Activated T-cell treated with anti-CD3 and anti-CD28 coated beads, Interleukin-2, amount 50 U/mL, for 72 hours (primary cell): Measurements from ENCODE around the gene IRF1. TPM values are rescaled to one million over a fixed set of nuclear protein-coding genes. Genes with fewer than 3 reads are reported as not detected.
A peak's percentile ranks its signal among the peaks of the same experiment; 100 is the strongest.

ENCODE experiments used
- ATAC-seq, 2 donors: fragments of 150-1000 bp; cut with Tn5 transposase; replicated peaks in 1 of 2; 2 replicates each; pipeline ENCODE4 v1.10.0; 2021; ENCODE audit warnings: moderate library complexity in 2 of 2, mild to moderate bottlenecking in 1 of 2
- DNase-seq, 2 donors: peaks; one replicate each; pipeline ENCODE4 v3.0.0; 2021 to 2022; ENCODE audit warnings: mixed read lengths in 1 of 2
- H3K27ac Mint-ChIP-seq: one replicate; pipeline ENCODE4 v1.8.0; 2022; ENCODE audit warnings: mild to moderate bottlenecking, moderate library complexity, mixed read lengths
- H3K27me3 Mint-ChIP-seq: one replicate; pipeline ENCODE4 v1.8.0; 2022; ENCODE audit warnings: low read depth, mixed read lengths
- H3K36me3 Mint-ChIP-seq, 2 donors: one replicate each; pipeline ENCODE4 v1.8.0; 2022; ENCODE audit warnings: mixed read lengths in 2 of 2, mild to moderate bottlenecking in 1 of 2; ENCODE audit not compliant: insufficient read depth in 2 of 2
- H3K4me1 Mint-ChIP-seq: one replicate; pipeline ENCODE4 v1.8.0; 2022; ENCODE audit warnings: low read depth, mixed read lengths
- H3K4me3 Mint-ChIP-seq, 2 donors: one replicate each; pipeline ENCODE4 v1.8.0; 2022; ENCODE audit warnings: mild to moderate bottlenecking in 2 of 2, mixed read lengths in 2 of 2, moderate library complexity in 2 of 2
- H3K9me3 Mint-ChIP-seq, 2 donors: one replicate each; pipeline ENCODE4 v1.8.0; 2022; ENCODE audit warnings: mixed read lengths in 2 of 2
- total RNA-seq, 2 donors: library from RNA; stranded (reverse); gene quantifications; one replicate each; pipeline ENCODE4 v1.2.3, GENCODE V29; 2022

Gene IRF1
- total RNA-seq, 2 donors from 2014 or later: 212 to 226 TPM

- Mint-ChIP-seq H3K9me3 (no peaks in the 10 kb centered on the region), H3K27ac (peak overlapping the region; percentile 87), H3K27me3 (no peaks in the 10 kb centered on the region), H3K4me1 (peaks cover 86% of the 10 kb centered on the region), H3K4me3 (no peak overlapping the region), H3K36me3 (peaks cover 16 to 28% of the 10 kb centered on the region in 2 donors)
- DNase-seq: no peak
- ATAC-seq: peak; percentile 0 to 7
Measured at GRCh38 chr5:132480893-132481595, 9.5 kb downstream of the IRF1 start.

DNA sequence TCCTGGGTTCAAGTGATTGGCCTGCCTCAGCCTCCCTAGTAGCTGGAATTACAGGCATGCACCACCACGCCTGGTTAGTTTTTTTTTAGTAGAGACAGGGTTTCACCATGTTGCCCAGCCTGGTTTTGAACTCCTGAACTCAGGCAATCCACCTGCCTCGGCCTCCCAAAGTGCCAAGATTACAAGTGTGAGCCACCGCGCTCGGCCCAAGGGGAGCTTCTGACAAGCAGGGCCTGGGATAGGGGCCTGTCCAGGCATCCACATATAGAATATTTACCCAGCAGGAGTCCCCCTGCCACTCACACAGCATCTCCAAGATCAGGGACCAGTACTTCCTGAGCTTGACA, 10.1 kb downstream of the IRF1 start:
- Mint-ChIP-seq H3K36me3 (peaks cover 11 to 23% of the 10 kb centered on the region in 2 donors), H3K9me3 (no peaks in the 10 kb centered on the region), H3K4me1 (peaks cover 84% of the 10 kb centered on the region), H3K4me3 (no peak overlapping the region), H3K27me3 (no peaks in the 10 kb centered on the region), H3K27ac (peak overlapping the region; percentile 75)
- DNase-seq: no peak
- ATAC-seq: peak in 1 of 2 donors; percentile 4

GRCh38 chr5:132480042-132480441, 10.5 kb downstream of the IRF1 start:
- no peaks in the 10 kb centered on the region for H3K27me3 Mint-ChIP-seq
- H3K4me3 Mint-ChIP-seq: no peak overlapping the region
- H3K9me3 Mint-ChIP-seq: no peaks in the 10 kb centered on the region
- peak overlapping the region; percentile 75 for H3K27ac Mint-ChIP-seq
- no peak for DNase-seq
- H3K4me1 Mint-ChIP-seq: peaks cover 84% of the 10 kb centered on the region
- peak in 1 of 2 donors; percentile 3 for ATAC-seq
- peaks cover 9 to 18% of the 10 kb centered on the region in 2 donors for H3K36me3 Mint-ChIP-seq

- Mint-ChIP-seq H3K36me3 (peaks cover 9 to 14% of the 10 kb centered on the region in 2 donors), H3K9me3 (no peaks in the 10 kb centered on the region), H3K4me1 (peaks cover 86% of the 10 kb centered on the region), H3K27ac (peak overlapping the region; percentile 72), H3K27me3 (no peaks in the 10 kb centered on the region), H3K4me3 (no peak overlapping the region)
- ATAC-seq: peak; percentile 0 to 6
- DNase-seq: no peak
Measured at GRCh38 chr5:132479111-132479951, 11.2 kb downstream of the IRF1 start.

DNA sequence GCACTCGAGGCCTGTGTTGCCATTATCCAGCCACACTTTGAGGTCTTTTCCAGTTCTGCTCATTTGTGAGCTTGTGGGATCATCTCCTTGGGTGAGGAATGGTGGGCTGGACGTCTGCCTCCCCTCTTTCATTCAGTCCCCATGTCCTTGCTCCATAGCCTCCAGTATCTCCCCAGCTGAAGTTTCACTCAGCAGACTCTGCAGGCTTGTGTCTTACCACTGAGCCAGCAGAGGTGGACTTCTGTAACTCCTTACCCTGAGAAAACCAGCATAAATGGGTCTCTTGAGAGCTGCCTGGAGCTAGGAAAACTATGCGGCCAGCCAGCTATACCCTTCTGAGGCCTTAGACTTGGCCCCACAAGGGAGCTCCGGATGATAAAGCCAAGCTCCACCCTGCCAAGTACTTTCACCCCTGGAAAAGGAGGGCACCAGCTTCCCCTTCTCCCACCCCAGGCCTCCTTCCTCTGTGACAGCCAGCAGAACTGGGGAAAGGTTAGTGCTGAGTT, 12.2 kb downstream of the IRF1 start:
- H3K36me3 Mint-ChIP-seq: peaks cover 3 to 8% of the 10 kb centered on the region in 2 donors
- H3K4me3 Mint-ChIP-seq: no peak overlapping the region
- no peaks in the 10 kb centered on the region for H3K9me3 Mint-ChIP-seq
- ATAC-seq: peak in 1 of 2 donors; percentile 0
- H3K27ac Mint-ChIP-seq: peak overlapping the region; percentile 72
- no peaks in the 10 kb centered on the region for H3K27me3 Mint-ChIP-seq
- peaks cover 91% of the 10 kb centered on the region for H3K4me1 Mint-ChIP-seq
- no peak for DNase-seq

- peak overlapping the region; percentile 40 for H3K27ac Mint-ChIP-seq
- no peaks in the 10 kb centered on the region for H3K9me3 Mint-ChIP-seq
- ATAC-seq: peak in 1 of 2 donors; percentile 5
- no peaks in the 10 kb centered on the region for H3K27me3 Mint-ChIP-seq
- H3K4me1 Mint-ChIP-seq: peaks cover 92% of the 10 kb centered on the region
- H3K4me3 Mint-ChIP-seq: no peak overlapping the region
- no peak for DNase-seq
- H3K36me3 Mint-ChIP-seq: peaks cover 3 to 6% of the 10 kb centered on the region in 2 donors
Measured at GRCh38 chr5:132477784-132478365, 12.7 kb downstream of the IRF1 start.

- ATAC-seq (peak in 1 of 2 donors; percentile 2), DNase-seq (no peak)
- Mint-ChIP-seq H3K4me3 (no peak overlapping the region), H3K9me3 (no peaks in the 10 kb centered on the region), H3K27ac (peak overlapping the region; percentile 58), H3K27me3 (no peaks in the 10 kb centered on the region), H3K4me1 (peaks cover 85% of the 10 kb centered on the region), H3K36me3 (peaks cover under 1 to 3% of the 10 kb centered on the region in 2 donors)
Measured at GRCh38 chr5:132476876-132477781, 13.4 kb downstream of the IRF1 start.

DNA sequence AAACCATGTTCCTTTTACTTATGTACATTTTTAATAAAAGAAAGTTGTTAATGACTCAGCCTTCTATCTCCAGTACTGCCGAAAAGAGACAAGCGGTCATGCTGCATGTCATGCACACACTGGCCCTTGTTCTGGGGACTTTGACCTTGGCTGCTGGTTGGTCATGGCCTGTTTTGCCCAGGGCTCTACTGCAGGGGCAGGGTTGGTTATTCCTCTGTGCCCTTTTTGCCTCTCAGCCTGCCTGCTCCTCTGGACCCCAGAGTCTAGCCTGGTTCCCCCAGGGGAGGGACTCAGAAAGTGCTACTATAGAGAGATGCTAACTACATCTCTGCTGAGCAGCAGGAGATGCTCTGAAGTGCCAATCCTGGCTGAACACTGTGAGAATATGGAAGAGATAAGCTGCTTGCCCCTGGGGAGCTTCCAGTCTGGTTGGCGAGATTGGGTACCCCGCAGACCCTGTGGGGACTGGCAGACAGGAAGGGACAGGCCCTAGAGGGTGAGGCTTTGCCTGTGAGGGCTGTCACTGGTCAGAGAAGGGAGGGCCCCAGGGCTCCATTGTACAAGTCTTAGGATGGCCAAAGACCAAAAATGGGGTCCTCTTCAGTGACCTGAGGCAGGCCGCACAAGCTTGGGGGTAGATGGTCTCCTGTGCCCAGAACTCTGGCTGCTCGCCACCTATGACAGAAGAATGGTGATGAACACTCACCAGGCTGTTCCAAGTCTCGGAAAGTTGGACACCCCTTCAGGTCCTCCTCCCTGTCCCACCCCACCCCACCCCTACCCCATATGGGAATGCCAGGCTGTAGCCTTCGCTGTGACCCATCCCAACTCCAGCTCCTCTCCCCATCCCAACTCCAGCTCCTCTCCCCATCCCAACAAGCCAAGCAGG, 14.3 kb downstream of the IRF1 start:
- ATAC-seq: no peak
- peak overlapping the region; percentile 73 for H3K27ac Mint-ChIP-seq
- H3K27me3 Mint-ChIP-seq: no peaks in the 10 kb centered on the region
- H3K4me1 Mint-ChIP-seq: peaks cover 85% of the 10 kb centered on the region
- no peak overlapping the region for H3K4me3 Mint-ChIP-seq
- peaks cover 0 to 3% of the 10 kb centered on the region in 2 donors for H3K36me3 Mint-ChIP-seq
- no peak for DNase-seq
- no peaks in the 10 kb centered on the region for H3K9me3 Mint-ChIP-seq

DNA sequence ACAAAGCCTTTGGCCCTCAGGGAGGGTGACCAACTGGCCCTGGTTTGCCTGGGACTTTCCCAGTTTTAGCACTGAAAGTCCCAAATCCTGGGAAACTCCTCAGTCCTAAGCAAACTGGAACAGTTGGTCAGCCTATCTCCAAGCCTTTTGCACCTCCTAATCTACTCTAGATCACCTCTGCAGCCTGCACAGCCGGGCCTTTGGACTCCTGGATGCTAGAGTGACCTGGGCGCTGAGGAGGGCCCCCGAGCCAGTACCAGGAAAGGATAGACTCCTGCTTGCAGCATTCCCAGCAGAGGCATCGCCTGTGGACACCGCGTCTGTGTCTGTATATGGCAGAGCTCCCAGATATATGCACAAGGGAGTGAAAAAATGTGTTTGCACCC, 15.1 kb downstream of the IRF1 start:
- H3K9me3 Mint-ChIP-seq: no peaks in the 10 kb centered on the region
- no peak overlapping the region for H3K4me3 Mint-ChIP-seq
- H3K27ac Mint-ChIP-seq: peak overlapping the region; percentile 73
- ATAC-seq (no peak), DNase-seq (peak in 1 of 2 donors; percentile 3)
- H3K27me3 Mint-ChIP-seq: no peaks in the 10 kb centered on the region
- H3K4me1 Mint-ChIP-seq: peaks cover 85% of the 10 kb centered on the region
- H3K36me3 Mint-ChIP-seq: peaks cover 0 to 3% of the 10 kb centered on the region in 2 donors

DNA sequence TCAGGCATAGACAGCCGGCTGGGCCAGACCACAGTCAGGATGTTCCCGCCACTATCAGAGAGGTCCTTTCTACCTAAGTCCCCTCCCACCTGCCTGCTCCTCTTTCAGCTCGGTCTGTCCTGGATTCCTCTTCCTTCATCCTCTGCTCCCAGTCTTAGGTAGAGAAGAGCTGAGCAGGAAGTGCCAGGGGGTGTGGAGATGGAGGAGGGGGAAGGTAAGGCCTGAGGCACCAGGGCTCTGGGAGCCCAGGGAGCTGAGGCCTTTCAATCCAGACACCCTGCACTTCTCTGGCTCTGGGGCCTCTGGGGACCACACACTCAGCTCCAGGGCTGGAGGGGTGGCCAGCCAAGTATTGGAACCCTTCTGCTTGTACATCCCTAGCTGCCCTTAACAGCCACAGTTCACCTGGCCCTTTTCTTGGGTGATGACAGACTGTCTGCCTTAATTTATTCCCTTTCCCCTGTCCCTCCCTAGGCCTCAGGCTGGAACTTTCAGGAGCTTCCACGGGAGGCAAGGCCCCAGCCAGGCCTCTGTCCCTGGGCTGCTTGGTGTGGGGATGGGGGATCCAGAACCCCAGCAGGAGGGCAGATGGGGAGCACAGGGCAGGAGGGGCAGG, 15.6 kb downstream of the IRF1 start:
- ATAC-seq (no peak), DNase-seq (peak in 1 of 2 donors; percentile 12)
- H3K36me3 Mint-ChIP-seq: peaks cover 0 to 3% of the 10 kb centered on the region in 2 donors
- H3K4me3 Mint-ChIP-seq: peak overlapping the region in 1 of 2 donors; percentile 23
- H3K27ac Mint-ChIP-seq: peak overlapping the region; percentile 94
- H3K27me3 Mint-ChIP-seq: no peaks in the 10 kb centered on the region
- H3K9me3 Mint-ChIP-seq: no peaks in the 10 kb centered on the region
- peaks cover 85% of the 10 kb centered on the region for H3K4me1 Mint-ChIP-seq

DNA sequence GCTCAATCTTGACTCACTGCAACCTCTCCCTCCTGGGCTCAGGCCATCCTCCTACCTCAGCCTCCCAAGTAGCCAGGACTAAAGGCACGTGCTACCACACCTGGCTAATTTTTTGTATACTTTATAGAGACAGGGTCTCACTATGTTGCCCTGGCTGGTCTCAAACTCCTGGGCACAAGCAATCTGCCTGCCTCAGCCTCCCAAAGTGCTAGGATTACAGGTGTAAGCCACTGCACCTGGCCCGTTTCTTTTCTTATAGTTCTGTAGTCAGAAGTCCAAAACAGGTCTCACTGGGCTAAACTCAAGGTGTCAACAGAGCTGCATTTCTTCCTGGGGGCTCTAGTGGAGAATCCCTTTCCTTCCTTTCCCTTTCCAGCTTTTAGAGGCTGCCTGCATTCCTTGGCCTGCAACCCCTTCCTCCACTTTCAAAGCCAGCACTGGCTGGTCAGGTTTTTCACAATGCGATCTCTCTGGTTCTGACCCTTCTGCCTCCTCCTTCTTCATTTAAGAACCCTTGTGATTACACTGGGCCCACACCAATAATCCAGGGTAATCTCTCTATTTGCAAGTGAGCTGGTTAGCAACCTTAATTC, 16.3 kb downstream of the IRF1 start:
- Mint-ChIP-seq H3K4me3 (peak overlapping the region in 1 of 2 donors; percentile 23), H3K4me1 (peaks cover 81% of the 10 kb centered on the region), H3K27ac (peak overlapping the region; percentile 94), H3K36me3 (peaks cover 0 to 3% of the 10 kb centered on the region in 2 donors), H3K27me3 (no peaks in the 10 kb centered on the region), H3K9me3 (no peaks in the 10 kb centered on the region)
- DNase-seq (peak in 1 of 2 donors; percentile 5), ATAC-seq (no peak)
